GM12873 (cell line): Measurements from ENCODE around the gene HCFC1.

Experiments used
- CTCF ChIP-seq: IDR thresholded peaks from 2 replicates; pipeline ENCODE4 v1.5.1; 2012; ENCODE audit warnings: low read depth, mild to moderate bottlenecking, moderate library complexity, low read length, control low read depth; ENCODE audit not compliant: insufficient read depth; ENCODE audit errors: missing control alignments

The HCFC1 gene

GRCh38 chrX:153970357-153971123 lies 1.1 kb downstream of the HCFC1 start:
- no peak for TF ChIP-seq CTCF

- TF ChIP-seq CTCF: no peak
Measured at GRCh38 chrX:153969904-153970356, 1.7 kb downstream of the HCFC1 start.

- no peak for TF ChIP-seq CTCF
Measured at GRCh38 chrX:153969125-153969903, 2.3 kb downstream of the HCFC1 start.

- TF ChIP-seq CTCF: peak; percentile 35
Measured at GRCh38 chrX:153968754-153969124, 2.9 kb downstream of the HCFC1 start.

GRCh38 chrX:153968255-153968654 lies 3.4 kb downstream of the HCFC1 start:
- TF ChIP-seq CTCF: no peak

- TF ChIP-seq CTCF: no peak
Measured at GRCh38 chrX:153967536-153968224, 3.9 kb downstream of the HCFC1 start.
